HG02763 (cell line): Measurements from ENCODE around the gene OR6K3.
"Not testable (repeated sequence)": the region's sequence is repeated elsewhere in the genome, so short reads cannot be mapped to it uniquely, and the experiment has no call there.

ENCODE experiments used
- ATAC-seq: cut with Tn5 transposase; IDR thresholded peaks from one replicate; pipeline ENCODE4 v1.9.1; 2021; ENCODE audit warnings: mild to moderate bottlenecking, moderate library complexity; ENCODE audit not compliant: unreplicated experiment

The OR6K3 gene, protein sequence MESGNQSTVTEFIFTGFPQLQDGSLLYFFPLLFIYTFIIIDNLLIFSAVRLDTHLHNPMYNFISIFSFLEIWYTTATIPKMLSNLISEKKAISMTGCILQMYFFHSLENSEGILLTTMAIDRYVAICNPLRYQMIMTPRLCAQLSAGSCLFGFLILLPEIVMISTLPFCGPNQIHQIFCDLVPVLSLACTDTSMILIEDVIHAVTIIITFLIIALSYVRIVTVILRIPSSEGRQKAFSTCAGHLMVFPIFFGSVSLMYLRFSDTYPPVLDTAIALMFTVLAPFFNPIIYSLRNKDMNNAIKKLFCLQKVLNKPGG

DNA sequence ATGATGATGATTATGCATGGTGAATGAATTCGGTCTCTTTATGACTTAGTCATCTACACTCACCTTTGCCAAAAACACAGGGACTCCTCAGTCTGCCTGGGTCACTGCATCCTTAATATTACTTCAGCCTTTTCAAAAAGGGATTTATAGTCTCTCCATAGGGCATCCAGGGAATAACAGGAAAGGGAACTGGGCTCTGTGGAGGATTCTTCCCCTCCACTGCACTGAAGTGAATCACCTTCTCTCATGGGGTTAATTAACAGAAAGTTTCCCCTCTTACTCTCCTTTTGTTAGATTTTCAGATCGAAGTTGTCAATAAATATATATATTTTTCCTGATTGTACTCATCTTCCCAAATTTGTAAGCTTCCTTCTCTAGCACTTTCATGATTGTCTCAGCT, at the start of gene OR6K3:
TSS of gene OR6K3 (minus strand) at position 101 of the 400 bp plus-strand sequence. CDS start 2,605 bp downstream, outside the sequence.
- ATAC-seq: no peak

DNA sequence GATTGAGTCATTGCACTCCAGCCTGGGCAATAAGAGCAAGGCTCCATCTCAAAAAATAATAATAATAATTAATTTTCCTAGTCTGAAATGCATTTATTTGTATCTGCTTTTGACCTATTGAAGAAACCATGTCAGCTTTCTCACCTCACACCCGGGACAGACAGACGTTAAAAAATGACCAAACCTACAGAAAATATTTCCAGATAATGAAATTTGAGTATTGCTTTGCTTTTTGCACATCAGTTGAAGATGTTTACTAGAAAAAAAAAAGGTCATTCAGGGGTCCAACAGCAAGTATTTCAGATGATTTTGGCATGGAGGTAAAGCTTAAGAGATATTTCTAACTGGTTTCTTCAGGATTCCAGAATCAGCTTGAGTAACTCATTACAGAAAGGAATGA, 33.9 kb upstream of the OR6K3 start, which contains the start of gene OR6K6:
TSS of gene OR6K6 (plus strand) at position 301 of the 400 bp plus-strand sequence. CDS start 168 bp downstream, outside the sequence.
- no peak for ATAC-seq

DNA sequence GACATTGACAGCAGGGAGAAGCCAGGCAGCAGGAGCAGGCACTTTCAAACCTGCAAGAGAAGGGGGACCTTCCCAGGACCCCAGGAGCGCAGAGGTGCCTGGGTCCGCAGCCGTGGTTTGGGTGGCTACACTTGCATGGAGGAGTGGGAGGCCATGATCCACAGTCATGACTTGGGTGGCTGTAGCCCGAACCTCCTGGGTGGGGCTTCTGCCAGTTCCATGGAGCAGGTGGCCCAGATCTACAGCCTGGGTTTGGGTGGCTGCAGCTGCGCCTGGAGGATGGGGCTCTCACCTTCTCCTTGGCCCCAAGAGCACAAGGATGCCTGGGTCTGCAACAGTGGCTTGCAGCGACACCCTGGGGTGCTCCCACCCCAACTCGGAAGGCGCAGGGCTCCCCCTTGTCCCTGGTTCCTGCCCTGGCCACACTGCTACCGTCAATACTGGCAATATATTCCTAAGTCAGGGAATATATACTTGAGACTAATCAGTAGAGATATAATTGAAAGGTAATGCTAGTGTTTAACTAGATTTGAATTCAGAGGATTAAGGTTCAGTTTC, 31.7 kb upstream of the OR6K3 start:
- no peak for ATAC-seq

DNA sequence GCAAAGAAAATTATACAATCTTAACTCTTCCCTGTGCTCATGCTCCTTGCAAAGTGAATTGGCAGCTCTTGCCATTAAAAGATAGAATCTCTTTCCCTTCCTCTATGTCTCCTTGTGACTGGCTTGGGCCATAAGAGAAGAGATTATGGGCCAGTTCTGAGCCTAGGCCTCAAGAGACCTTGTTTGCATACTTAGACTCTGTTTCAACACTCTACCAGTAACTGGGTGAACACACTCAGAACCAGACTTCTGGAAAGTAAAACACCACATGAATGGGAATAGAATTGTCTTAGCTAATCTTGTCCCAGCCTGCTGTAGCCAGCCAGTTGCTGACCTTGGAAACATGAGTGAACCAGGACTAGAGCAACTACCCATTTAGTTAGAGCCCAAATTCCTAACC, 15.3 kb upstream of the OR6K3 start:
- no peak for ATAC-seq

DNA sequence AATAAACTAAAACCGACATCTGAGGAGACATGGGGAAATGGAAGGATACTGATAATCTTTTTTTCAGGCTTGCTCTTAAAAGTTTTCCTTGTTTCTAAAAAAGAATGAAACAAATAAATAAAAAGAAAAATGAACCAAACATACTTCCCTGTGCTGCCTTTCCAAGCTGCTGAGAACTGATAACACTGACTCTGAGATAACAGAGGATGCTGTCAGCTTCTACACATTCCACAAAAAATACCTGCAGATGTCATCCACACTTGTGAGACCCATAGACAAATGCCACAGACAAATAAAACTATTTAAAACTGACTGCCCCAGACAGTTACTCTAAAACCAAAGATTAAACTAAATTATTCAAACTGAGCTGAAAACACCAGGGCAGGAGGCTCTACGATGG, 12.0 kb upstream of the OR6K3 start:
- ATAC-seq: no peak

DNA sequence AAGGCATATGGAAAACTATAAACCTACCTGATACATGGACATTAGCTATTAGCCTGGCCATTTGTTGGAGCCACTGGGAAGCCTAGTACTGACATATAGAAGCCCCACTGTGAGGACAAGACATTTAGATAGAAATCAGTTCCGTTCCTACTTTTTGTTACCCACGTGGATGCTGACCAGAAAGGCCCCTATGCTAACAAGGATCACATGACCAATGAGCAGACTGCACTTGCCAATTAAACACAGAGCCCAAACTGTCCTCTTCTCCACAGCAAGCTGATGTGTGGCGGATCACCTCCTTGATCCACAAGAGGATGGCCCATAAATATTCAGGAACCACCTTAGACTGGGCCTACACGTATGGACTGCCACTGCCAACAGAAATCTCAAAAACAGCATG, 11.2 kb upstream of the OR6K3 start:
- no peak for ATAC-seq

DNA sequence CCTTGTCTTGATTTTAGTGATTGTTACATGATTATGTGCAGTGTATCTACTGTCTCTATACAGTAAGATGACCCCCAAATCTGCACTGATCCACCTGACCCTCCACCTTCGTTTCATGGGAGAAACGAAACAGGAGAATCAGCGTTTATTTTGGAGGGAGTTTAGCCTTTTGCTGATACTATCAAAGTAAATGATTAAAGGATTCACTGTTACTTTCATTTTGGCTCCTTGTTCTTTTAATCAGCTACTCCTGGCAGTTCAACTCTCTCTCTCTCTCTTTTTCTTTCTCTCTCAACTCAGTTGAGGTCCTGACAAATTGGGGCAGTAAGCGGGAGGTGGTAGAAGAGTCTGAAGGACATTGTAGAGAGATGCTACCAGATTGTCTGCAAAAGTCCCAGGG, 9.9 kb upstream of the OR6K3 start:
- no peak for ATAC-seq

DNA sequence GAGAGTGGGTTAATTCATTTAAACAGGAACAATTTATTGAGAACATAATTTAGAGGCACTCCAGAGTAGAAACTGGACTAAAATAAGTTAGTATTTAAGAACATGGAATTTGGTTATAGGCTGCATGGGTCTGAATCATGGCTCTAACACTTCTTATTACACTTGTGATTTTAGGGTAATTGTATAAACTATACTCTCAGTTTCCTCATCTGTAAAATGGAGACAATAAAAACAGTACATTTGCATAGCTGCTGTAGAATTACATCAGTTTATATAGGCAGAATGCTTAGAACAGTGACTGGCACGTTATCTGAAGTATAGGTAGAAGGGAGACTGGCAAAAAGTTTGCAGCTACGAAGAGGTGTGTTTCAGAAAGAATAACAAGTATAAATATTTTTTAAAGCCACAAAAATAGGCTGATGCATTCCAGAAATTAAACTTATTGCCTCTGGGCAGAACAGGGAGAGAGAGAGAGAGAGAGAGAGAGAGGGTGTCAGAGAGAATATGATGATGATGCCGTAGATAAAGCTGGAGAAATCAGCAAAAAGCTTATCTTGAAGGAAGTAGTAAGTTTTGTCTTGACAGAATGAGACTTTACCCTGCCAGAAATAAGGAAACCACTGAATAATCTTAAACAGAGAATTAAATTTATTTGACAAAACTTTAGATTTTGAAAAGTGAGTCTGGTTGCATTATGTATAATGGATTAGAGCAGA, 8.1 kb upstream of the OR6K3 start:
- no peak for ATAC-seq

DNA sequence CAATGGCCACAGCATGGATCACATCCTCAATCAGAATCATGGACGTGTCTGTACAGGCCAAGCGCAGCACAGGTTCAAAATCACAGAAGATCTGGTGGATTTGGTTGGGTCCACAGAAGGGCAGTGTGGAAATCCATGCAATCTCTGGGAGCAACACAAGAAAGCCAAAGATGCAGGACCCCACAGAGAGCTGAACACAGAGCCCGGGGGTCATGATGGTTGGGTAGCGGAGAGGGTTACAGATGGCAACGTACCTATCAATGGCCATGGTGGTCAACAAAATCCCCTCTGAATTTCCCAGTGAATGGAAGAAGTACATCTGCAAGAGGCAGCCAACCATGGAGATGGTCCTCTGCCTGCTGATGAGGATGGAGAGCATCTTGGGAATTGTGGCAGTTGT, 3.9 kb upstream of the OR6K3 start:
- no peak for ATAC-seq

DNA sequence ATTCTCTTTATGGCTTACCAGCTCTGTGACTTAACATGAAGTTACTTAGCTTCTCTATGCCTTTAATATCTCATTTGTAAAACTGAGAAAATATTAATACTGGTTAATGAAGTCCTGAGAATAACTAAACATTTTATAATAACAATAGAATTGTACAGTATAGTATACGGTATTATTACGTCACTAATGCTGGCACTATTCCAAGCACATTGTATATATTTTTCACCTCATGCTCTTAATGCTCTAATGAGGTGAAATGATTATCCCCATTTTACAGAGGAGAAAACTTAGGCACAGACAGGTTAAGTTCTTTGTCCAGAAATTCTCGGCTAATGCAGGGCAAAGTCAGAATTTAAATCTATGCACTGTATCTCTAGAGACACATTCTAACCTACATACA, 856 bp downstream of the OR6K3 start:
- no peak for ATAC-seq

DNA sequence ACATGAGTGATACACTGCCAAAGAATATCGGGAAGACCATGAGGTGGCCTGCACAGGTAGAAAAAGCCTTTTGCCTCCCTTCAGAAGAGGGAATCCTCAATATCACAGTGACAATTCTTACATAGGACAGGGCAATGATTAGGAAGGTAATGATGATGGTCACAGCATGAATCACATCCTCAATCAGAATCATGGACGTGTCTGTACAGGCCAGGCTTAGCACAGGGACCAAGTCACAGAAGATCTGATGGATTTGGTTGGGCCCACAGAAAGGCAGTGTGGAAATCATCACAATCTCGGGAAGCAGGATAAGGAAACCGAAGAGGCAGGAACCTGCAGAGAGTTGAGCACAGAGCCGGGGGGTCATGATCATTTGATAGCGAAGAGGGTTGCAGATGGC, 3.2 kb downstream of the OR6K3 start:
- no peak for ATAC-seq

DNA sequence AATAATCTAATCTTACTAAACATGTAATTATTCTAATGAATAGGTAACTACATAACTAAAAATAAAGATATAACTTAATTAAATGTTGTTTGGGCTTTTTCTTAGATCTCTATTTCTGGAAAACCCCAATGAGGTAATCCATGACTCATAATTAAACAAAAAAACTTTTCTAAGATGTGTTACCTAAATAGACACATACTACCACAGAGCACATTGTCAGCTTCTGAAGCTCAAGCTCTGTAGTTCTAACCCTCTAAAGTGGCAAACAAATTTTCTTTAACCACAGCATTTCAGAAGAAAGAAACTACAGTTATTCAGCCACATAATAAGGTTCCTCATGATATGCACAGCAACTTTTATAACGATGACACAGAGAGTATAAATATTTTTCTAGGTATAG, 4.2 kb downstream of the OR6K3 start:
- no peak for ATAC-seq

DNA sequence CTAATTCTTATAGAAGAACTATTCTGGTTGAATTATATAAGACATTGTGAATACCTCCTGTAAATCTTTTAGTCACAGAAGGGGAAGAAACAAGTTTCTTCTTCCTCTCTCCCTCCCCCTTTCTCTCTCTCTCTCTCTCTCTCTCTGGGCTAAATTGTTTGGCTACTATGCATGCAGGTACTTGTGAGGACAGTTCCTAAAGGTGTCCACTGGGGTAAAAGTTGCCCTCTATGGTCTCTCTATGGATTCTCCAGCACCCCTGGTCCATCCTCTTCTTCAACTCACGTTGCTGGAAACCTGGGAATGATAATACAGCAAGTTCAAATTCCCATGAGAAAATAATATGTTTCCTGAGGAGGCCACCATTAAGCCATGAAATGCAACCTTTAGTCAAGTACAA, 5.8 kb downstream of the OR6K3 start:
- no peak for ATAC-seq

DNA sequence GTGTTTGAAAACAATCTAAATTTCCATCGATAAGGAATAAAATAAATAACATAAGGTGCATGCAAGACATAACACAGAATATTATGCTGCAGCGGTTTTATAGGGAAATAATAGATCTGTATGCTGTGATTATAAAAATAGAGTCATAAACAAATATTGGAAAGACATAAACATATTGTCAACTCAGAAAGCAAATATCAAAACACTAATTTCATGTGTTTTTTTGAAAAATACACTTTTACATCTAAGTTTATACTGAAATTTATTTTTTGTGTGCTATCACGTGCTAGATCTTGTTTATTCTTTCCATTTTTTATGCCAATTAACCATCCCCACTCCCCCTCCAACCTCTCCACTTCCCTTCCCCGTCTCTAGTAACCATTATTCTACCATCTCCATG, 9.4 kb downstream of the OR6K3 start:
- ATAC-seq: no peak

DNA sequence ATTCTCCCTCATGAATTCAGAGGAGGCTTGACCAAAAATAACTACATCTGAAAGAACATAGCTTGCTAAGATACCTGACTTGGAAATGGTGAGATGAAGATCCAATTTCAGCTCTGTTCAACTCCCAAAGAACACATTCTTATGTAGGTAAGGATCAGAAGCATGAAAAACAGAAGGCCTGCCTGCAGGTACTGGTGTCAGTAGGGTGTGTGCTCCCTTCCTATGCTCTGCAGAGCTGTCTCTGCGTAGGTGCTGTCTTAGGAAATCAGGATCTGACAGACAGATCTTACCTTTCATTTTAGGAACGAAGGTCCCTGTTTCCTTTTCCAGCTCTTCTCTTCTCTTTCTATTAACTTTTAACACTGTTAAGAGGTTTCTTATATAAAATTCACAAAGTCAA, 14.4 kb downstream of the OR6K3 start:
- no peak for ATAC-seq

DNA sequence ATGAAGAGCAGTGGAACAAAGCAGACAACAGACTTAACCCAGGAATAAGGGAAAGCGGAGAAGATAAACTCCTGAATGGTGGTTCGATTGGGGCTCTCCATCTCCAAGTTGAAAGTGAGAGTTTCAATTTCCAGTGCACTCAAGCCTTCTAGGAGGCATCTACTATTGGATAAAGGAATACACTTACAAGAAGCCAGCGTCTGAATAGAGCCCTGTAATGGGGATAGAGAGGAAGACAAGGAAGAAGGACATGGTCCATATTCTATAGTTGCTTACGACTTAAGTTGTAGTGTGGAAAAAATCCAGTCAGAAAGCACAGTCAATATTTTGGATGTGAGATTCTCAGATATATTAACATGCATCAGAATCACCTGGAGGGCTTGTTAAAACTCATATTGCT, 20.0 kb downstream of the OR6K3 start, which contains the start of gene OR6K2:
TSS of gene OR6K2 (minus strand) at position 101 of the 400 bp plus-strand sequence. CDS start at position 101, 0 bp downstream.
- no peak for ATAC-seq

DNA sequence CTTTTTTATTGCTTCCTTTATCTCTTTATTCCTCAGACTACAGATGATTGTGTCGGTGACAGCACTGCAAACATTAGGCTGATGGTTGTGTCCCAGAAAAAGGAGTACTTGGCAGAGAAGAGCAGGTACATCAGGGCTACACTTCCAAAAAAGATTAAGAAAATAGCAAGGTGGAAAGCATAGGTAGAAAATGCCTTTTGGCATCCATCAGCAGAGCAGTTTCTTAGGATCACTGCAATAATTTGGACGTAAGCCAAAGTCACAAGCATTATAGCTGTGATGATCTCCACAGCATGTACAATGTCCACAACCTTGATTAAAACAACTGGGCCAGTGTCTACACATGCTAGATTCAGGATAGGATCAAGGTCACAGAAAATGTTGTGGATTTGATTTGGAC, 25.9 kb downstream of the OR6K3 start:
- ATAC-seq: no peak

DNA sequence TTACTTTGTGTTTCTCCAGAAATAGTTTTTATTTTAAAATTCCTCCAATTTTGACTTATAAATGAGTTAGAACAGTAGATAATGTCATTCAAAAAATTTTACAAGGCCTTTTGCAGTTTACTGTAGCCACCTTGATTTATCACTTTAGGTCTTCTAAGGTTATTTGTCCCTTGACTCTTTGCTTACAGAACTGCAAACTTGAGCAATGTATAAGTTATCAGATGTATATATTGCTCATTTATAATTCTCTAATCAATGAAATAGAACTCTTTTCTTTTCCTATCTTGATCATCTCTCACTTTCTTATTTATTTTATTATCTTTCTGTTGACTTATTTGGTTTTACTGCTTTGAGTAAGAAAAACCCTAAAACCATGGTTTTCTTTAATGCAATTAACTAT, 28.2 kb downstream of the OR6K3 start:
- ATAC-seq: no peak

DNA sequence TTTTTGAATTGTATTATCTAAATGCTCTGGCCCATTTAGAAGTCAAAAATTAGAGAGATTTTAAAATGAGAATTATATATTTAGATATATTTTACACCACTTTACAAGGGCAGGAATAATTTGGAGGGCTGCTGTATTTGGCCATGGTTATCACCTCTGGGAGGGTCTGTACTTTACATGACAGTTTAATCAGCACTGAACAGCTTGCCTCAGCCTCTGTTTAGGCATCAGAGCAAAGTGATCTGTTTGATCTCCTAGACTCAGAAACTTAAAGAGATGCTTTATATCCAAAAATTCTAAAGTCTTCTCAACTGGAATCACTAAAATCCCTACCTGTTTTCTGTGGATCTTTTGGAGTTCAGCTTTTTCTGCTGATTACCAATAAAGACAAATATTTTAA, 28.6 kb downstream of the OR6K3 start:
- no peak for ATAC-seq

DNA sequence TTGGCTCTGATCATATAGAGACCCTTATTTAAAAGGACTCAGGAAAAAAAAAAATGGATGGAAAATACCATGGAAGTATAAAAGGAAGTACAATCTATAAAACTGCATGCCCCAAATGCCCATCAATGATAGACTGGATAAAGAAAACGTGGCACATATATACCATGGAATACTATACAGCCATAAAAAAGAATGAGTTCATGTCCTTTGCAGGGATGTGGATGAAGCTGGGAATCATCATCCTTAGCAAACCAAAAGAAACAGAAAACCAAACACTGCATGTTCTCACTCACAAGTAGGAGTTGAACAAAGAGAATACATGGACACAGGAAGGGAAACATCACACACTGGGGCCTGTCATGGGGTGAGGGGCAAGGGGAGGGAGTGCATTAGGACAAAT, 29.4 kb downstream of the OR6K3 start:
- ATAC-seq: not testable (repeated sequence)

DNA sequence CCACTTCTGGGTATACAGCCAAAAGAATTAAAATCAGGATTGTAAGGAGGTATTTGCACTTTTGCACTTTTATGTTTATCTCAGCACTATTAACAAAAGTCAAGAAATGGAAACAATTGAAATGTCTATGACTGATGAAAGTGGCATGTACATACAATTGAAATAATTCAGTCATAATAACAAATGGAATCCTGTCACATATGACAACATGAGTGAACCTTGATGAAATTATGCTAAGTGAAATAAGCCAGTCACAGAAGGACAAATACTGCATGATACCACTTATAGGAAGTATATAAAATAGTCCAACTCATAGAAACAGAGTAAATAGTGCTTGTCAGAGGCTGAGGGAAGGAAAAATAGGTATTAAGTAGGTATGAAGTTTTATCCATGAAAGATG, 30.6 kb downstream of the OR6K3 start:
- ATAC-seq: no peak

DNA sequence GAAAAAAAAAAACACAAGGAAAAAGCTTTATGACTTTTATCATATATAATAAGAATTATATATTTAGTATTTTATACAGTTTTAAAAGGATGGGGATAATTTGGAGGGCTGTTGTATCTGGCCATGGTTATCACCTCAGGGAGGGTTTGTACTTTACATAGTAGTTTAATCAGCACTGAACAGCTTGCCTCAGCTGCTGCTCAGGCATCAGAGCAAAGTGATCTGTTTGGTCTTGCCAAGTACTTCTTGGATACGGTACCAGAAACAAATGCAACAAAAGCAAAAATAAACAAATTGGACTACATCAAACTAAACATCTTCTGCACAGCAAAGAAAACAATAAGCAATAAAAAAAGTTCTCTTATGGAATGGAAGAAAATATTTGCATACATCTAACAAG, 31.4 kb downstream of the OR6K3 start:
- ATAC-seq: no peak
